ENCODE data around the gene PRSS21. TPM values are rescaled to one million over a fixed set of nuclear protein-coding genes. Genes with fewer than 3 reads are reported as not detected.

The PRSS21 gene
- total RNA-seq, 1 donor, result 0.43 TPM

GRCh38 chr16:2852003-2852730 is 35.1 kb downstream of the PRSS21 start:
- no peak overlapping the region for H3K4me3 ChIP-seq (ENCODE audit: low read depth, low read length)
- no peak for TF ChIP-seq CTCF (IDR thresholded peaks at IDR 0.05; ENCODE audit: insufficient read depth, low read depth, low read length)
- DNase-seq (ENCODE audit: low read depth), result no peak

GRCh38 chr16:2852731-2853507 is 35.9 kb downstream of the PRSS21 start:
- TF ChIP-seq CTCF (IDR thresholded peaks at IDR 0.05; ENCODE audit: insufficient read depth, low read depth, low read length), result no peak
- peak overlapping the region; percentile 5 for H3K4me3 ChIP-seq (ENCODE audit: low read depth, low read length)
- DNase-seq (ENCODE audit: low read depth), result no peak

- DNase-seq (ENCODE audit: low read depth), result no peak
- no peak for TF ChIP-seq CTCF (IDR thresholded peaks at IDR 0.05; ENCODE audit: insufficient read depth, low read depth, low read length)
- H3K4me3 ChIP-seq (ENCODE audit: low read depth, low read length), result no peak overlapping the region
Observed at GRCh38 chr16:2853531-2854073, 36.6 kb downstream of the PRSS21 start.

- no peak for DNase-seq (ENCODE audit: low read depth)
- TF ChIP-seq CTCF (IDR thresholded peaks at IDR 0.05; ENCODE audit: insufficient read depth, low read depth, low read length), result peak; percentile 47
- H3K4me3 ChIP-seq (ENCODE audit: low read depth, low read length), result no peak overlapping the region
Observed at GRCh38 chr16:2854700-2855309, 37.8 kb downstream of the PRSS21 start.

DNA sequence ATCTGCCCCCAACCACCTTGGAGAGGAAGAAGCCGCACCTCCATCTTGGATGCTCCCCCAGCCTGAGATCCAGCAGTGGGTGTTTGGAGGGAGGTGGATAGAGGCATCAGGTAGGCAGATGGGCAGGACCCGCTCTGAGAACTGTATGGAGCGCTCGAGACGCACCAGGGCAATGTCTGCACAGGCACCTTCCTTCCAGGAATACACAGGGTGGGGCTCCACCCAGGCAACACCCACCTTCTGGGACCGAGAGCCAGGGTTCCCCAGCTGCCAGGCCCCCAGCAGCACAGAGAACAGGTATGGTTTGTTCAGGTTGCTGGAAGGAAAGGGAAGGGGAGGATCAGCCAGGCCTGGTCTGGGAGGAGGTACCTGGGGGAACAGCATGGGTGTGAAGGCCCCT is 38.5 kb downstream of the PRSS21 start:
- H3K4me3 ChIP-seq (ENCODE audit: low read depth, low read length), result no peak overlapping the region
- no peak for TF ChIP-seq CTCF (IDR thresholded peaks at IDR 0.05; ENCODE audit: insufficient read depth, low read depth, low read length)
- DNase-seq (ENCODE audit: low read depth), result no peak

- DNase-seq (ENCODE audit: low read depth), result no peak
- no peak overlapping the region for H3K4me3 ChIP-seq (ENCODE audit: low read depth, low read length)
- TF ChIP-seq CTCF (IDR thresholded peaks at IDR 0.05; ENCODE audit: insufficient read depth, low read depth, low read length), result no peak
Observed at GRCh38 chr16:2856061-2856670, 39.1 kb downstream of the PRSS21 start.
